HL-60 (cell line): ENCODE results near the gene NCR1.

ENCODE experiments used
- CTCF ChIP-seq: IDR thresholded peaks from one replicate; pipeline ENCODE4 v1.5.1; 2011; ENCODE audit warnings: low read length, control low read depth, inconsistent platforms; ENCODE audit not compliant: insufficient read depth
- GABPA ChIP-seq: IDR thresholded peaks from 2 replicates; pipeline ENCODE4 v1.6.1; 2012; ENCODE audit warnings: low read depth
- POLR2AphosphoS5 ChIP-seq: IDR thresholded peaks from 2 replicates; pipeline ENCODE4 v1.6.1; 2012; ENCODE audit warnings: low read depth
- TF ChIP-seq, protein P1 (sequence below): IDR thresholded peaks from 2 replicates; pipeline ENCODE4 v1.6.1; 2012; ENCODE audit warnings: low read depth; ENCODE audit not compliant: insufficient replicate concordance

- TF ChIP-seq, protein P1, sequence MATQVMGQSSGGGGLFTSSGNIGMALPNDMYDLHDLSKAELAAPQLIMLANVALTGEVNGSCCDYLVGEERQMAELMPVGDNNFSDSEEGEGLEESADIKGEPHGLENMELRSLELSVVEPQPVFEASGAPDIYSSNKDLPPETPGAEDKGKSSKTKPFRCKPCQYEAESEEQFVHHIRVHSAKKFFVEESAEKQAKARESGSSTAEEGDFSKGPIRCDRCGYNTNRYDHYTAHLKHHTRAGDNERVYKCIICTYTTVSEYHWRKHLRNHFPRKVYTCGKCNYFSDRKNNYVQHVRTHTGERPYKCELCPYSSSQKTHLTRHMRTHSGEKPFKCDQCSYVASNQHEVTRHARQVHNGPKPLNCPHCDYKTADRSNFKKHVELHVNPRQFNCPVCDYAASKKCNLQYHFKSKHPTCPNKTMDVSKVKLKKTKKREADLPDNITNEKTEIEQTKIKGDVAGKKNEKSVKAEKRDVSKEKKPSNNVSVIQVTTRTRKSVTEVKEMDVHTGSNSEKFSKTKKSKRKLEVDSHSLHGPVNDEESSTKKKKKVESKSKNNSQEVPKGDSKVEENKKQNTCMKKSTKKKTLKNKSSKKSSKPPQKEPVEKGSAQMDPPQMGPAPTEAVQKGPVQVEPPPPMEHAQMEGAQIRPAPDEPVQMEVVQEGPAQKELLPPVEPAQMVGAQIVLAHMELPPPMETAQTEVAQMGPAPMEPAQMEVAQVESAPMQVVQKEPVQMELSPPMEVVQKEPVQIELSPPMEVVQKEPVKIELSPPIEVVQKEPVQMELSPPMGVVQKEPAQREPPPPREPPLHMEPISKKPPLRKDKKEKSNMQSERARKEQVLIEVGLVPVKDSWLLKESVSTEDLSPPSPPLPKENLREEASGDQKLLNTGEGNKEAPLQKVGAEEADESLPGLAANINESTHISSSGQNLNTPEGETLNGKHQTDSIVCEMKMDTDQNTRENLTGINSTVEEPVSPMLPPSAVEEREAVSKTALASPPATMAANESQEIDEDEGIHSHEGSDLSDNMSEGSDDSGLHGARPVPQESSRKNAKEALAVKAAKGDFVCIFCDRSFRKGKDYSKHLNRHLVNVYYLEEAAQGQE: no peak
- no peak for TF ChIP-seq CTCF
- TF ChIP-seq POLR2AphosphoS5: no peak
- TF ChIP-seq GABPA: no peak
Observed at GRCh38 chr19:54903303-54903702, 2.6 kb upstream of the NCR1 start.
